Adrenal gland (tissue), 5 donors: ENCODE data around the gene SFXN5.

ENCODE experiments used
- CTCF ChIP-seq, 6 experiments: fragments of 450-650 bp in 4 of 6; fragments of 200-600 bp in 2 of 6; sonication (generic) in 1 of 6; IDR thresholded peaks; 1 replicate in 5 of 6; 2 replicates in 1 of 6; pipeline versions ENCODE4 v1.5.1 to v1.8.0; 2016 to 2021; ENCODE audit warnings: antibody characterized with exemption in 6 of 6, mild to moderate bottlenecking in 2 of 6, moderate library complexity in 1 of 6
- POLR2A ChIP-seq, 2 donors: fragments of 450-650 bp; IDR thresholded peaks; one replicate each; pipeline ENCODE4 v1.6.1; 2017; ENCODE audit warnings: antibody characterized with exemption in 2 of 2, mild to moderate bottlenecking in 2 of 2, moderate library complexity in 1 of 2
- donor health status: DM: no; HTN: no; CAD: no.

DNA sequence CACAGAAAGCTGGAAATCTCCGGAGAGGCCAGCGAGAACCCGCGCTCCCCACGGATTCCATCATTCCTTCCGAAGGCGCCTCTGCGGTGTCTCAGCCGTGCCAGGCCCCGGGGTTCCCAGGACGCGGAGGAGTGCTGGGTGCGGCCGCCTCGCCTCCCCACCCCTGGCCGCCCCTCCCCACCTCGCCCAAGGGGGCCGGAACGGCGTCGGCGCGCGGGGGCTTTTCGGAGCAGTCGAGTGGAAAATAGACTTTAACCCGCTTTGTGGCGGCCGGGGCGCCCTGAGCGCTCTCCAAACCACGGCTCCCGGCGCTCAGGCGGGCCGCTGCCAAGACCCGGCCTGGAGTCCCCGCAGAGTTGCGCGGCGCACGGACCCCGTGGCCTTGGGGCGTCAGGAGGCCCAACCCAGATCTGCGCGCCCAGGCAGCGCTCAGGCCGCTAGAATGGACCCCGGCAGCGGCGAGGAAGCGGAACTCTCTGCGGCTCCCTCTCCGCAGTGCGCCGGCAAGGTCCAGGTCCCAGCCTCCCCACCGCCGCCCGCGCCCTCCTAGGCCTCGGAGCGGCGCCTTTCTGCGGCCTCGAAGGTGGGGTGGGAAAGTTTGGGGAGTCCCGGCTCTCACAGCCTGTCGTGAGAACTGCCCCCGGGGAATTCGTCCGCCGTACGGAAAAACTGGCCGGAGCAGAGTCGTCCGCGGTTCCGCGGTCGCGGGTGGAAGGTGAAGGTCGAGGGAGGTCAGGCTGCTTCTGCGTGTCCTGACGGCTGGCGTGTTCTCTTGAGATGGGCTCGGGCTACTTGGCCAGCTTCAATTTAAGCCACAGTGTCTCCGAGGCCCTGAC is 155.4 kb downstream of the SFXN5 start:
- TF ChIP-seq CTCF (IDR thresholded peaks at IDR 0.05) (no peak), POLR2A (IDR thresholded peaks at IDR 0.05) (no peak)
